ENCODE results near the gene GSK3A. TPM values are rescaled to one million over a fixed set of nuclear protein-coding genes. Genes with fewer than 3 reads are reported as not detected.

The GSK3A gene
- total and polyA plus RNA-seq, 2 experiments from 2014 or later = 32.2 to 36.6 TPM

GRCh38 chr19:42252365-42253244, 10.2 kb upstream of the GSK3A start:
- Histone ChIP-seq H3K79me2 (peaks cover 66% of the 10 kb centered on the region), H3K36me3 (replicated peaks; ENCODE audit: insufficient read depth, low read depth) (no peaks in the 10 kb centered on the region), H3K9me3 (ENCODE audit: low read depth) (no peaks in the 10 kb centered on the region), H3K4me3 (peak overlapping the region; percentile 99), H2AFZ (no peak overlapping the region), H4K20me1 (ENCODE audit: insufficient read depth, poor library complexity, severe bottlenecking) (peaks cover 44% of the 10 kb centered on the region), H3K27ac (peak overlapping the region; percentile 100), H3K4me2 (peak overlapping the region; percentile 99), H3K9me2 (replicated peaks; ENCODE audit: insufficient read depth) (no peaks in the 10 kb centered on the region), H3K27me3 (no peaks in the 10 kb centered on the region), H3K4me1 (ENCODE audit: insufficient read depth) (peaks cover 24% of the 10 kb centered on the region)
- peak; percentile 69 for DNase-seq (ENCODE audit: low spot score)
- 10% methylated on average over 26 of the region's 27 CpGs for WGBS (ENCODE audit: low lambda C conversion rate, missing lambda C conversion rate)
- TF ChIP-seq EZH2phosphoT487 (IDR thresholded peaks at IDR 0.05; ENCODE audit: low read depth, severe bottlenecking, unreplicated experiment) (no peak), CTCF (IDR thresholded peaks at IDR 0.05; ENCODE audit: poor library complexity) (no peak), EZH2 (IDR thresholded peaks at IDR 0.05; ENCODE audit: borderline replicate concordance) (no peak)

GRCh38 chr19:42251572-42252358, 9.4 kb upstream of the GSK3A start:
- Histone ChIP-seq H3K4me1 (ENCODE audit: insufficient read depth) (peaks cover 24% of the 10 kb centered on the region), H4K20me1 (ENCODE audit: insufficient read depth, poor library complexity, severe bottlenecking) (peaks cover 44% of the 10 kb centered on the region)

More at GRCh38 chr19:42251572-42252358, 9.4 kb upstream of the GSK3A start:
- H3K36me3 ChIP-seq (replicated peaks; ENCODE audit: insufficient read depth, low read depth) = no peaks in the 10 kb centered on the region
- no peak overlapping the region for H3K4me3 ChIP-seq
- peak overlapping the region; percentile 99 for H3K4me2 ChIP-seq
- H2AFZ ChIP-seq = no peak overlapping the region
- TF ChIP-seq EZH2phosphoT487 (IDR thresholded peaks at IDR 0.05; ENCODE audit: low read depth, severe bottlenecking, unreplicated experiment) = no peak
- TF ChIP-seq EZH2 (IDR thresholded peaks at IDR 0.05; ENCODE audit: borderline replicate concordance) = no peak
- TF ChIP-seq CTCF (IDR thresholded peaks at IDR 0.05; ENCODE audit: poor library complexity) = no peak
- H3K79me2 ChIP-seq = peaks cover 66% of the 10 kb centered on the region
- no peaks in the 10 kb centered on the region for H3K27me3 ChIP-seq
- no peaks in the 10 kb centered on the region for H3K9me2 ChIP-seq (replicated peaks; ENCODE audit: insufficient read depth)
- DNase-seq (ENCODE audit: low spot score) = no peak
- no peaks in the 10 kb centered on the region for H3K9me3 ChIP-seq (ENCODE audit: low read depth)
- H3K27ac ChIP-seq = peak overlapping the region; percentile 100
- 82% methylated on average over 4 of the region's 4 CpGs for WGBS (ENCODE audit: low lambda C conversion rate, missing lambda C conversion rate)
